Neural cell (in vitro differentiated cells): Measurements from ENCODE around the gene ST6GALNAC4. TPM values are rescaled to one million over a fixed set of nuclear protein-coding genes. Genes with fewer than 3 reads are reported as not detected.

Experiments used
- H2AFZ ChIP-seq: fragments of 200-600, 300-800 bp; sonication (generic), shearing (Covaris generic); 2 replicates; pipeline ENCODE4 v1.6.0; 2014; ENCODE audit warnings: low read depth, mild to moderate bottlenecking, antibody characterized with exemption, low read length, moderate library complexity
- H3F3A ChIP-seq: fragments of 200-600 bp; shearing (Covaris generic); 2 replicates; pipeline ENCODE4 v1.6.1; 2016; ENCODE audit warnings: mild to moderate bottlenecking, moderate library complexity, mixed read lengths, antibody characterized with exemption, low read length; ENCODE audit not compliant: insufficient read depth, poor library complexity, severe bottlenecking
- H3K27ac ChIP-seq: fragments of 200-600, 300-800 bp; sonication (generic), shearing (Covaris generic); 2 replicates; pipeline ENCODE4 v1.5.1; 2014; ENCODE audit warnings: mild to moderate bottlenecking, low read length, moderate library complexity
- H3K27me3 ChIP-seq: fragments of 300-800, 200-600 bp; sonication (generic), shearing (Covaris generic); 2 replicates; pipeline ENCODE4 v1.6.0; 2014; ENCODE audit warnings: mild to moderate bottlenecking, low read depth, low read length, moderate library complexity; ENCODE audit not compliant: insufficient read depth
- H3K36me3 ChIP-seq: fragments of 300-800, 200-600 bp; sonication (generic), shearing (Covaris generic); 2 replicates; pipeline ENCODE4 v1.5.1; 2014; ENCODE audit warnings: mild to moderate bottlenecking, antibody characterized with exemption, low read length, moderate library complexity; ENCODE audit not compliant: insufficient read depth
- H3K4me2 ChIP-seq: fragments of 300-800, 200-600 bp; sonication (generic), shearing (Covaris generic); 2 replicates; pipeline ENCODE4 v1.6.0; 2014; ENCODE audit warnings: mild to moderate bottlenecking, low read length
- H3K4me3 ChIP-seq: fragments of 300-800, 200-600 bp; sonication (generic), shearing (Covaris generic); 2 replicates; pipeline ENCODE4 v1.5.1; 2014; ENCODE audit warnings: mild to moderate bottlenecking, low read length, moderate library complexity
- H3K79me2 ChIP-seq: fragments of 200-600 bp; shearing (Covaris generic); replicated peaks from 2 replicates; pipeline ENCODE4 v1.6.0; 2014; ENCODE audit warnings: mild to moderate bottlenecking, low read length, moderate library complexity; ENCODE audit not compliant: insufficient read depth
- H3K9ac ChIP-seq: fragments of 300-800, 200-600 bp; sonication (generic), shearing (Covaris generic); 2 replicates; pipeline ENCODE4 v1.6.1; 2016; ENCODE audit warnings: mild to moderate bottlenecking, low read length, mixed read lengths
- H3K9me2 ChIP-seq: fragments of 200-600 bp; shearing (Covaris generic); 2 replicates; pipeline ENCODE4 v1.6.1; 2016; ENCODE audit warnings: mild to moderate bottlenecking, low read length, mixed read lengths; ENCODE audit not compliant: insufficient read depth
- H3K9me3 ChIP-seq: fragments of 200-600, 300-800 bp; sonication (generic), shearing (Covaris generic); 2 replicates; pipeline ENCODE4 v1.6.1; 2016; ENCODE audit warnings: mild to moderate bottlenecking, mixed run types, low read length, moderate library complexity, mixed read lengths
- H4K20me1 ChIP-seq: fragments of 200-600 bp; shearing (Covaris generic); 2 replicates; pipeline ENCODE4 v1.6.1; 2016; ENCODE audit warnings: mild to moderate bottlenecking, mixed run types; ENCODE audit not compliant: insufficient read depth
- CTCF ChIP-seq: fragments of 450-650 bp; IDR thresholded peaks from 2 replicates; pipeline ENCODE4 v1.5.1; 2014; ENCODE audit warnings: antibody characterized with exemption, mild to moderate bottlenecking, moderate library complexity; ENCODE audit not compliant: poor library complexity, severe bottlenecking
- EP300 ChIP-seq: fragments of 450-650 bp; conservative IDR thresholded peaks from 2 replicates; pipeline ENCODE4 v1.6.1; 2014; ENCODE audit warnings: antibody characterized with exemption, mild to moderate bottlenecking, moderate library complexity; ENCODE audit not compliant: poor library complexity, severe bottlenecking
- EZH2 ChIP-seq: fragments of 200-600, 300-800 bp; shearing (Covaris generic), sonication (generic); IDR thresholded peaks from 2 replicates; pipeline ENCODE4 v1.6.1; 2014; ENCODE audit warnings: antibody characterized with exemption, low read length, borderline replicate concordance, mild to moderate bottlenecking; ENCODE audit not compliant: insufficient read depth, poor library complexity, severe bottlenecking
- MXI1 ChIP-seq: fragments of 450-650 bp; conservative IDR thresholded peaks from 2 replicates; pipeline ENCODE4 v1.6.1; 2014; ENCODE audit warnings: antibody characterized with exemption, mild to moderate bottlenecking; ENCODE audit not compliant: poor library complexity, severe bottlenecking
- POLR2AphosphoS5 ChIP-seq: IDR thresholded peaks from 2 replicates; pipeline ENCODE4 v1.6.1; 2012
- RAD21 ChIP-seq: fragments of 450-650 bp; conservative IDR thresholded peaks from 2 replicates; pipeline ENCODE4 v1.6.1; 2014; ENCODE audit warnings: antibody characterized with exemption, mild to moderate bottlenecking, moderate library complexity
- REST ChIP-seq: IDR thresholded peaks from 2 replicates; pipeline ENCODE4 v1.6.1; 2012; ENCODE audit warnings: borderline replicate concordance
- SMC3 ChIP-seq: fragments of 450-650 bp; conservative IDR thresholded peaks from 2 replicates; pipeline ENCODE4 v1.6.1; 2014; ENCODE audit warnings: antibody characterized with exemption, mild to moderate bottlenecking, moderate library complexity; ENCODE audit not compliant: poor library complexity
- TAF1 ChIP-seq: IDR thresholded peaks from 2 replicates; pipeline ENCODE4 v1.6.1; 2012; ENCODE audit warnings: low read depth
- polyA plus RNA-seq: library from polyadenylated mRNA; depleted of rRNA; stranded (reverse); fragments of >200 nt; gene quantifications from 2 replicates; pipeline ENCODE4 v1.2.3, GENCODE V29; 2014

The ST6GALNAC4 gene
- polyA plus RNA-seq, 1 donor from 2014 or later: 5.9 TPM

- no peak overlapping the region for H3K27ac ChIP-seq
- H3K9ac ChIP-seq: no peak overlapping the region
Measured at GRCh38 chr9:127874301-127875221, 42.3 kb downstream of the ST6GALNAC4 start.

More at GRCh38 chr9:127874301-127875221, 42.3 kb downstream of the ST6GALNAC4 start:
- peaks cover 7% of the 10 kb centered on the region for H3K79me2 ChIP-seq
- no peaks in the 10 kb centered on the region for H3K9me3 ChIP-seq
- no peaks in the 10 kb centered on the region for H3K36me3 ChIP-seq
- no peak overlapping the region for H2AFZ ChIP-seq
- TF ChIP-seq TAF1 (no peak), MXI1 (no peak), SMC3 (no peak), RAD21 (no peak), POLR2AphosphoS5 (no peak), CTCF (no peak), EP300 (no peak), EZH2 (no peak), REST (no peak)
- H3K4me3 ChIP-seq: no peak overlapping the region
- H3K27me3 ChIP-seq: no peaks in the 10 kb centered on the region
- H3K9me2 ChIP-seq: no peaks in the 10 kb centered on the region
- no peak overlapping the region for H3K4me2 ChIP-seq
- no peaks in the 10 kb centered on the region for H3F3A ChIP-seq
- no peaks in the 10 kb centered on the region for H4K20me1 ChIP-seq
